ENCODE measurements around the gene TIMP3. TPM values are rescaled to one million over a fixed set of nuclear protein-coding genes. Genes with fewer than 3 reads are reported as not detected.
A peak's percentile ranks its signal among the peaks of the same experiment; 100 is the strongest.
"Not testable (repeated sequence)": the region's sequence is repeated elsewhere in the genome, so short reads cannot be mapped to it uniquely, and the experiment has no call there.

TIMP3 gene
- total RNA-seq (96.6 TPM), polyA plus RNA-seq (ENCODE audit: insufficient read depth in 1 of 8, insufficient read length in 8 of 8, low replicate concordance in 1 of 8) (100 to 1,000 TPM in 7 of 8 donors, 10 to 100 TPM in 1; 96.9 to 196 (median 120) TPM)
- long read RNA-seq, donor 1, full-length matches to known transcripts = 25 of 25 reads
- long read RNA-seq, donor 1, partial matches to known transcripts = 0 of 25 reads
- long read RNA-seq, donor 1, other reads (novel, unspliced or antisense) = 0 of 25 reads
- long read RNA-seq, donor 2, full-length matches to known transcripts = 3 of 3 reads
- long read RNA-seq, donor 2, partial matches to known transcripts = 0 of 3 reads
- long read RNA-seq, donor 2, other reads (novel, unspliced or antisense) = 0 of 3 reads
- long read RNA-seq, donor 3, full-length matches to known transcripts = 41 of 41 reads
- long read RNA-seq, donor 3, partial matches to known transcripts = 0 of 41 reads
- long read RNA-seq, donor 3, other reads (novel, unspliced or antisense) = 0 of 41 reads
- long read RNA-seq, donor 4, full-length matches to known transcripts = 55 of 61 reads
- long read RNA-seq, donor 4, partial matches to known transcripts = 6 of 61 reads
- long read RNA-seq, donor 4, other reads (novel, unspliced or antisense) = 0 of 61 reads
- long read RNA-seq, donor 5, full-length matches to known transcripts = 120 of 158 reads
- long read RNA-seq, donor 5, partial matches to known transcripts = 29 of 158 reads
- long read RNA-seq, donor 5, other reads (novel, unspliced or antisense) = 9 of 158 reads
- long read RNA-seq, donor 6, full-length matches to known transcripts = 46 of 164 reads
- long read RNA-seq, donor 6, partial matches to known transcripts = 113 of 164 reads
- long read RNA-seq, donor 6, other reads (novel, unspliced or antisense) = 5 of 164 reads
- long read RNA-seq, donor 7, full-length matches to known transcripts = 39 of 39 reads
- long read RNA-seq, donor 7, partial matches to known transcripts = 0 of 39 reads
- long read RNA-seq, donor 7, other reads (novel, unspliced or antisense) = 0 of 39 reads
- long read RNA-seq, donor 8, full-length matches to known transcripts = 36 of 49 reads
- long read RNA-seq, donor 8, partial matches to known transcripts = 13 of 49 reads
- long read RNA-seq, donor 8, other reads (novel, unspliced or antisense) = 0 of 49 reads
- long read RNA-seq, donor 9, full-length matches to known transcripts = 36 of 53 reads
- long read RNA-seq, donor 9, partial matches to known transcripts = 17 of 53 reads
- long read RNA-seq, donor 9, other reads (novel, unspliced or antisense) = 0 of 53 reads
- long read RNA-seq, donor 10, full-length matches to known transcripts = 60 of 96 reads
- long read RNA-seq, donor 10, partial matches to known transcripts = 36 of 96 reads
- long read RNA-seq, donor 10, other reads (novel, unspliced or antisense) = 0 of 96 reads
- long read RNA-seq, donor 11, full-length matches to known transcripts = 40 of 40 reads
- long read RNA-seq, donor 11, partial matches to known transcripts = 0 of 40 reads
- long read RNA-seq, donor 11, other reads (novel, unspliced or antisense) = 0 of 40 reads

DNA sequence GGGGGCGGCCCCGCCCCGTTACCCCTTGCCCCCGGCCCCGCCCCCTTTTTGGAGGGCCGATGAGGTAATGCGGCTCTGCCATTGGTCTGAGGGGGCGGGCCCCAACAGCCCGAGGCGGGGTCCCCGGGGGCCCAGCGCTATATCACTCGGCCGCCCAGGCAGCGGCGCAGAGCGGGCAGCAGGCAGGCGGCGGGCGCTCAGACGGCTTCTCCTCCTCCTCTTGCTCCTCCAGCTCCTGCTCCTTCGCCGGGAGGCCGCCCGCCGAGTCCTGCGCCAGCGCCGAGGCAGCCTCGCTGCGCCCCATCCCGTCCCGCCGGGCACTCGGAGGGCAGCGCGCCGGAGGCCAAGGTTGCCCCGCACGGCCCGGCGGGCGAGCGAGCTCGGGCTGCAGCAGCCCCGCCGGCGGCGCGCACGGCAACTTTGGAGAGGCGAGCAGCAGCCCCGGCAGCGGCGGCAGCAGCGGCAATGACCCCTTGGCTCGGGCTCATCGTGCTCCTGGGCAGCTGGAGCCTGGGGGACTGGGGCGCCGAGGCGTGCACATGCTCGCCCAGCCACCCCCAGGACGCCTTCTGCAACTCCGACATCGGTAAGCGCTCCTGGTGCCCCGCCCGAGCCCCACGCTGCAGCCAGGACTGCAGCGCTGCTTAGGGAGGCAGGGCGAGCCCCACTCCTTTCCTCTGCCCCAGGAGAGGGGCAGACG is at the start of gene TIMP3:
Gene TIMP3 (plus strand): TSS at position 169 of the 700 bp plus-strand sequence. CDS start 297 bp downstream, at position 466.
- under 1% methylated on average over 66 of the region's 72 CpGs for WGBS (ENCODE audit: insufficient coverage)
- Histone ChIP-seq H3K9me3 (replicated peaks; ENCODE audit: control insufficient read depth, low read depth, low read length) (no peaks in the 10 kb centered on the region), H3K4me1 (ENCODE audit: control insufficient read depth, insufficient read depth, low read length) (peaks cover 52% of the 10 kb centered on the region)

DNA sequence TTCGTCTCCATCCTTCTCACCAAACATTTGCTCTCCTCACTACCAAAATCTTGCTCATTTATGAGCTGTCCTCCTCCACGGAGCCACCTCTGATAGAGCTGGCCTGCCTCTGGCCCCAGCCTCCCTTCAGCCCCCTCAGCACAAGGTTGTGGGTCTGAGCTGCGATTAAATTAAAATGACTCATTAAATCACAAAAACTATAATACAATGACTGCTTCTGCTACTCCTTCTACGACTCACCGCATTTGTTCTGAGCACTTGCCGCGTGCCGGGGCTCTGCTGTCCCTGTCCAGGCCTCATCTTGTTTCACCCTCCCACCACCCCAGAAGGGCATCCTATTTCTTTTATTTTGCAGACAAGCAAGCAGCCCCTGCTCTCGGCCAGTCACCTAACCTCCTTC is 49.2 kb upstream of the TIMP3 start:
- DNase-seq = no peak
- WGBS (ENCODE audit: insufficient coverage) = 77% methylated on average over 8 of the region's 9 CpGs

More for the DNA sequence above, at the start of gene TIMP3:
- Histone ChIP-seq H3K27me3 (ENCODE audit: control insufficient read depth, insufficient read depth, low read length) (peaks cover 2% of the 10 kb centered on the region), H3K27ac (ENCODE audit: low read length) (peak within 1 kb of the TSS; percentile 94), H3K36me3 (ENCODE audit: control insufficient read depth, insufficient read depth, low read length) (peaks cover 8% of the 10 kb centered on the region), H3K4me3 (ENCODE audit: low read length) (peak within 1 kb of the TSS; percentile 95)
- DNase-seq = peak; percentile 95

DNA sequence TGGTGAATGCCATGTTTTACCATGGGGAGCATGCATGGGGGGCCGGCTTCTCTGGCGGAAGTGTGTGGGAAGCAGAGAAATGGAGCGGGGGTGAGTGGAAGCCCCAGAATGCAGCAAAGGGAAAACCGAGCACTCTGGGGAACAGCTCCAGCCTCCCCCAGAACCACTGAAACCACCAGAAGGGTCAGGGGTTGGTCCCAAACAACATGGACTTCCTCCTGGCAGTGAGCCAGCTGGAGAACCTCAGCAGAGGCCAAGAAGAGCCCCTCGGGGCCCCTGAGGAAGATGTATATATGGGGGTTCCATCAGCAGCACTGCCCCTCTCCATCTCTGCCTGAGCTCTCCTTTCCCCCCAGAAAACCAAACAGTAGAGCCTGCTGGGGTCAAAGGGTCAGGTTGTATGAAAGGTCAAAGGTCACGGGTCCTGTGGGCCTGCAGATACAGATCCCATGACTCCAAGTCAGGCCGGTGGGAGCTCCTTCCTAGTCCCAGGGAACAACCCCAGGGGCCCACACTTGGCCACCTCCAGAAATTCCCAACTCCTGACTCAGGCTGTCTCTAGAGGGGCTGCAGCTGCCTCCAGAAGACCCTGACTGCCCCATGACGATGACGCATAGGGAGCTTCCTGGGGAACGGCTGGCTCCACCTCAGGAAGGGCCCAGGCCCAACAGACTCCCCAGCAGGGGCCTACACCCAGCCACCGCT is 48.5 kb upstream of the TIMP3 start:
- no peaks in the 10 kb centered on the region for H3K9me3 ChIP-seq (replicated peaks; ENCODE audit: control insufficient read depth, low read depth, low read length)
- no peaks in the 10 kb centered on the region for H3K27me3 ChIP-seq (ENCODE audit: control insufficient read depth, insufficient read depth, low read length)
- peak; percentile 59 for DNase-seq
- no peaks in the 10 kb centered on the region for H3K36me3 ChIP-seq (ENCODE audit: control insufficient read depth, insufficient read depth, low read length)
- 59% methylated on average over 6 of the region's 11 CpGs for WGBS (ENCODE audit: insufficient coverage)
- H3K27ac ChIP-seq (ENCODE audit: low read length) = peak overlapping the region; percentile 35
- no peak overlapping the region for H3K4me3 ChIP-seq (ENCODE audit: low read length)
- H3K4me1 ChIP-seq (ENCODE audit: control insufficient read depth, insufficient read depth, low read length) = peaks cover 17% of the 10 kb centered on the region

More for the DNA sequence above, 49.2 kb upstream of the TIMP3 start:
- no peaks in the 10 kb centered on the region for H3K36me3 ChIP-seq (ENCODE audit: control insufficient read depth, insufficient read depth, low read length)
- H3K27me3 ChIP-seq (ENCODE audit: control insufficient read depth, insufficient read depth, low read length) = no peaks in the 10 kb centered on the region
- no peaks in the 10 kb centered on the region for H3K9me3 ChIP-seq (replicated peaks; ENCODE audit: control insufficient read depth, low read depth, low read length)
- H3K4me1 ChIP-seq (ENCODE audit: control insufficient read depth, insufficient read depth, low read length) = peaks cover 17% of the 10 kb centered on the region
- no peak overlapping the region for H3K4me3 ChIP-seq (ENCODE audit: low read length)
- no peak overlapping the region for H3K27ac ChIP-seq (ENCODE audit: low read length)

DNA sequence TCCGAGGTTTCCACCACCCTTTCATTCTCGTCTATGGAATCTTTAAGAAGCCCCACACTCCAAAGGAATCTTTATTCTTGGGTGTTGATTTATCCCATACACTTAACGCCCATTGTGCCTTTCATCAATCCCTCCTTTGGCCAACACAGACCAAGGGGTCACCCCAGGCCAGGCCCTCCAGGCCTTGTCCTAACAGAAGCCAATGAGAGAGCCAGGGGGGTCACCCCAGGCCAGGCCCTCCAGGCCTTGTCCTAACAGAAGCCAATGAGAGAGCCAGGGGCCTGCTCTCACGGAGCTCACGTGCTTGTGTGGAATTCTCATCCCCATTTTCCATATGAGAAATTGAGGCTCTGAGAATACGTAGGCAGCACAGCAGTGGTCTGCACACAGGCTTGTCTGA is 47.9 kb upstream of the TIMP3 start:
- Histone ChIP-seq H3K9me3 (replicated peaks; ENCODE audit: control insufficient read depth, low read depth, low read length) (no peaks in the 10 kb centered on the region), H3K36me3 (ENCODE audit: control insufficient read depth, insufficient read depth, low read length) (no peaks in the 10 kb centered on the region), H3K27ac (ENCODE audit: low read length) (peak overlapping the region; percentile 35), H3K4me3 (ENCODE audit: low read length) (no peak overlapping the region), H3K4me1 (ENCODE audit: control insufficient read depth, insufficient read depth, low read length) (peaks cover 17% of the 10 kb centered on the region), H3K27me3 (ENCODE audit: control insufficient read depth, insufficient read depth, low read length) (no peaks in the 10 kb centered on the region)
- 90% methylated on average over 2 of the region's 6 CpGs for WGBS (ENCODE audit: insufficient coverage)
- DNase-seq = no peak

DNA sequence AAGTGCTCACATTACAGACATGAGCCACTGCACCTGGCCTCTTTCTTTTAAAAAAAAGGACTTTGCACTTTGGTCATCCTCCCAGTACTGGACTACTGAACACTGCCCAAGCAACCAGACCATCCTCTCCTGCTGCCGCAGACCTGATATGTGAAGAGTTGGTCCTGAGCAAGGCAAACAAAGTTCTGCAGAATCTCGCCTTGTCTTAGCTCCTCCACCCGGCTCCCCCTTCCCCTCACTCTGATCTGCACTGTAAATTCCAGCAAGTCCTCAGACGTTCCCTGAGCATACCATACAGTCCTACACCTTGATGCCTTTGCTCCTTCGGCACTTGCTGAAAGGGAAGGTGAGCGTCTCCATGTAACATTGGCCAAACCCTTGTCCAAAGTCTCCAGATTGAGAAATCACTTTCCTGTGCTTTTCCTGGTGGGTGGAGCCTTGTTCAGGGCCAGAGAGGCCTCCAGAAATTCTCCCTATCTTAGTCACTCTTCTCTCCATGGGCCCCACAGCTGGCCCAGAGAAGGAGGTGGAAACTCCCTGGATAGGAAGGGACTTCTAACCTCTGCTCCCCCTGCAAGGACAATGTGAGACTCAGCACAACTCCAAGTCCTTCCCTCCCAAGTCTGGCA is 47.0 kb upstream of the TIMP3 start:
- no peaks in the 10 kb centered on the region for H3K27me3 ChIP-seq (ENCODE audit: control insufficient read depth, insufficient read depth, low read length)
- peaks cover 17% of the 10 kb centered on the region for H3K4me1 ChIP-seq (ENCODE audit: control insufficient read depth, insufficient read depth, low read length)
- H3K4me3 ChIP-seq (ENCODE audit: low read length) = no peak overlapping the region
- no peaks in the 10 kb centered on the region for H3K36me3 ChIP-seq (ENCODE audit: control insufficient read depth, insufficient read depth, low read length)
- no peak overlapping the region for H3K27ac ChIP-seq (ENCODE audit: low read length)
- no peaks in the 10 kb centered on the region for H3K9me3 ChIP-seq (replicated peaks; ENCODE audit: control insufficient read depth, low read depth, low read length)
- 78% methylated on average over 4 of the region's 6 CpGs for WGBS (ENCODE audit: insufficient coverage)
- DNase-seq = peak; percentile 50

DNA sequence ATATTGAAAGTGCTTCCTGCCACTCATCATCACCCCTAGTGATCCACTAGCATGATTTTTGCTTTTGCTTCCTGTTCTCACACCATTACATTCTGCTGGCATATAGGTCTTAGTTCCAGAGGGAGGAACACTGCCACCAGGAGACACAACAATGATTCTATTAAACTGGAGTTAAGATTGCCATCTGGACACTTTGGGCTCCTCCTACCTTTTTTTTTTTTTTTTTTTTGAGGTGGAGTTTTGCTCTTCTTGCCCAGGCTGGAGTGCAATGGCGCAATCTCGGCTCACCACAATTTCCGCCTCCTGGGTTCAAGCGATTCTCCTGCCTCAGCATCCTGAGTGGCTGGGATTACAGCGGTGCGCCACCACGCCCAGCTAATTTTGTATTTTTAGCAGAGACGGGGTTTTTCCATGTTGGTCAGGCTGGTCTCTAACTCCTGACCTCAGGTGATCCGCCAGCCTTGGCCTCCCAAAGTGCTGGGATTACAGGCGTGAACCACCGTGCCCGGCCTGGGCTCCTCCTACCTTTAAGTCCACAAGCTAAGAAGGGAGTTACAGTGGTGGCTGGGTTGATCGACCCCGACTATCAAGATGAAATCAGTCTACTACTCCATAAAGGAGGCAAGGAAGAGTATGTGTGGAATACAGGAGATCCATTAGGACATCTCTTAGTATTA is 44.3 kb upstream of the TIMP3 start:
- not testable (repeated sequence) for H3K27ac ChIP-seq (ENCODE audit: low read length); H3K4me3 ChIP-seq (ENCODE audit: low read length); H3K9me3 ChIP-seq (replicated peaks; ENCODE audit: control insufficient read depth, low read depth, low read length); DNase-seq; H3K27me3 ChIP-seq (ENCODE audit: control insufficient read depth, insufficient read depth, low read length); H3K36me3 ChIP-seq (ENCODE audit: control insufficient read depth, insufficient read depth, low read length)
- 93% methylated on average over 7 of the region's 14 CpGs for WGBS (ENCODE audit: insufficient coverage)
- H3K4me1 ChIP-seq (ENCODE audit: control insufficient read depth, insufficient read depth, low read length) = peaks cover 30% of the 10 kb centered on the region

DNA sequence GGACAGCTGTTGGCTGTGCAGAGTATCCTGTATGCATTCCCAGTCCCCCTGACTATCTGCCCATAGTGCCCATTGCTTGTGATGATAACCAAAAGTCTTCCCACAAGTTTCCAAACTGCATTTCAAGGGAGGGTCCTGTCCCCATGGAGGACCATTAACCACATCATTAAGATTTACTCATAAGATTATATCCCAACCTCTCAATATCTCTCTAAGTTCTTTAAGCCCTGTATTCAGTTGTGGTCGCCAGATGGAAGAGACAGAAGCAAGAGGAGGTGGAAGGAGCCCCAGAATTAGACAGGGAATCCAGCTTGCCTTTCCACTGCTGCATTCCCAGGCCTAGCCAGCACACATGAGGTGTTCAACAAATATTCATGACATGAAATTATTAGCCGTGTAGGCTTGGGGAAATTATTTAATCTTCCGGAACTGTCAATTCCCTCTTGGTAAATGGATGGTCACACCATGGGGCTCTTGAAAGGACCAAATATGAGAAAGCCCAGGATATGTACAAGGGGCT is 42.6 kb upstream of the TIMP3 start:
- 61% methylated on average over 2 of the region's 3 CpGs for WGBS (ENCODE audit: insufficient coverage)
- Histone ChIP-seq H3K27me3 (ENCODE audit: control insufficient read depth, insufficient read depth, low read length) (peaks cover 5% of the 10 kb centered on the region), H3K36me3 (ENCODE audit: control insufficient read depth, insufficient read depth, low read length) (no peaks in the 10 kb centered on the region), H3K4me1 (ENCODE audit: control insufficient read depth, insufficient read depth, low read length) (peaks cover 16% of the 10 kb centered on the region), H3K27ac (ENCODE audit: low read length) (no peak overlapping the region), H3K9me3 (replicated peaks; ENCODE audit: control insufficient read depth, low read depth, low read length) (no peaks in the 10 kb centered on the region), H3K4me3 (ENCODE audit: low read length) (no peak overlapping the region)
- DNase-seq = no peak

DNA sequence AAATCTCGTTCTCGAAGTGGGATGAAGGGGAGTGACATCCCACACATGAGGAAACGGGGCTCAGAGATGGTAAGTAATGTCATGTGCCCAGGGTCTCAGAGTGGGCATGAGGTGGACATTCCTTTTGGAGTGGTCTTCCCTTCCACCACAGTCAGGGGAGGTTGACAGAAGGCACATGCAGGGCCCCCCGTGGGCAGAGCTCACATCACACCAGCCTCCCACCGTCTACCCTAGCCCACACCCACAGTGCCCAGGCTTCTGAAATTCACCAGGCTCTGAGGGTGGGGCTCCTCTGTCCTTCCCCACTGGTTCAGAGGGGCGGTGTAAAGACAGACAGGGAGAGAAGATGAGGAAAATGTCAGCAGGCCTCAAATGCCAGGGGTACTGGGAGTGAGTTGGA is 41.1 kb upstream of the TIMP3 start:
- no peak overlapping the region for H3K27ac ChIP-seq (ENCODE audit: low read length)
- 68% methylated on average over 4 of the region's 6 CpGs for WGBS (ENCODE audit: insufficient coverage)
- H3K27me3 ChIP-seq (ENCODE audit: control insufficient read depth, insufficient read depth, low read length) = peaks cover 5% of the 10 kb centered on the region
- H3K9me3 ChIP-seq (replicated peaks; ENCODE audit: control insufficient read depth, low read depth, low read length) = no peaks in the 10 kb centered on the region
- peaks cover 26% of the 10 kb centered on the region for H3K4me1 ChIP-seq (ENCODE audit: control insufficient read depth, insufficient read depth, low read length)
- no peak overlapping the region for H3K4me3 ChIP-seq (ENCODE audit: low read length)
- DNase-seq = no peak
- no peaks in the 10 kb centered on the region for H3K36me3 ChIP-seq (ENCODE audit: control insufficient read depth, insufficient read depth, low read length)
